LNCaP clone FGC (cell line): Measurements from ENCODE around the gene NCF2.

Experiments used
- DNase-seq: peaks from one replicate; pipeline ENCODE4 v3.0.0-alpha.2; 2011; ENCODE audit warnings: low read depth
- H3K4me3 ChIP-seq: 2 replicates; pipeline ENCODE4 v1.5.1; 2011; ENCODE audit warnings: mild to moderate bottlenecking, low read depth, low read length, control low read depth
- TF ChIP-seq, protein P1 (sequence below): IDR thresholded peaks from 2 replicates; pipeline ENCODE4 v1.5.1; 2012; ENCODE audit warnings: mild to moderate bottlenecking; ENCODE audit not compliant: control insufficient read depth, insufficient read depth; ENCODE audit errors: extremely low read depth

The NCF2 gene

DNA sequence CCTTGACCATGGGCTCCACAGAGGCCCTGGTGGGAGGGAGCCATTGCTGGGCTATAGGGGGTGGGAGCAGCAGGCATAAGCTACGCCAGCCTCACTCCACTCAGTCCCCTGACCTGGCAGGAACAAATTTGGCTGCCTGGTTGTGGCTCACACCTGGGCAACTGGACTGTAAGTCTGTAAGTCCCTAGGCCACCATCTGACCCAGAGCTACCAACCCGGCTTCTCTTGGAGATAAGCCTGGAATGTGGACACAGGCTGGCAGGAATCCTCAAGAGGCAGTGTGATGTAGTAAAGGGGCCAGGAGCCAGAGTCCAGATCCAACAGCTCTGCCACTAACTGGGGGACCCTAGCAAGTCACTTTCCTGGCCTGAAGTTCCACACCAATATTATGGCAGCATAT lies 11.4 kb downstream of the NCF2 start:
- TF ChIP-seq, protein P1, sequence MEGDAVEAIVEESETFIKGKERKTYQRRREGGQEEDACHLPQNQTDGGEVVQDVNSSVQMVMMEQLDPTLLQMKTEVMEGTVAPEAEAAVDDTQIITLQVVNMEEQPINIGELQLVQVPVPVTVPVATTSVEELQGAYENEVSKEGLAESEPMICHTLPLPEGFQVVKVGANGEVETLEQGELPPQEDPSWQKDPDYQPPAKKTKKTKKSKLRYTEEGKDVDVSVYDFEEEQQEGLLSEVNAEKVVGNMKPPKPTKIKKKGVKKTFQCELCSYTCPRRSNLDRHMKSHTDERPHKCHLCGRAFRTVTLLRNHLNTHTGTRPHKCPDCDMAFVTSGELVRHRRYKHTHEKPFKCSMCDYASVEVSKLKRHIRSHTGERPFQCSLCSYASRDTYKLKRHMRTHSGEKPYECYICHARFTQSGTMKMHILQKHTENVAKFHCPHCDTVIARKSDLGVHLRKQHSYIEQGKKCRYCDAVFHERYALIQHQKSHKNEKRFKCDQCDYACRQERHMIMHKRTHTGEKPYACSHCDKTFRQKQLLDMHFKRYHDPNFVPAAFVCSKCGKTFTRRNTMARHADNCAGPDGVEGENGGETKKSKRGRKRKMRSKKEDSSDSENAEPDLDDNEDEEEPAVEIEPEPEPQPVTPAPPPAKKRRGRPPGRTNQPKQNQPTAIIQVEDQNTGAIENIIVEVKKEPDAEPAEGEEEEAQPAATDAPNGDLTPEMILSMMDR, result no peak
- no peak overlapping the region for H3K4me3 ChIP-seq
- DNase-seq, result no peak

- DNase-seq, result no peak
- TF ChIP-seq, protein P1, result no peak
- H3K4me3 ChIP-seq, result no peak overlapping the region
Observed at GRCh38 chr1:183577897-183578465, 12.3 kb downstream of the NCF2 start.

DNA sequence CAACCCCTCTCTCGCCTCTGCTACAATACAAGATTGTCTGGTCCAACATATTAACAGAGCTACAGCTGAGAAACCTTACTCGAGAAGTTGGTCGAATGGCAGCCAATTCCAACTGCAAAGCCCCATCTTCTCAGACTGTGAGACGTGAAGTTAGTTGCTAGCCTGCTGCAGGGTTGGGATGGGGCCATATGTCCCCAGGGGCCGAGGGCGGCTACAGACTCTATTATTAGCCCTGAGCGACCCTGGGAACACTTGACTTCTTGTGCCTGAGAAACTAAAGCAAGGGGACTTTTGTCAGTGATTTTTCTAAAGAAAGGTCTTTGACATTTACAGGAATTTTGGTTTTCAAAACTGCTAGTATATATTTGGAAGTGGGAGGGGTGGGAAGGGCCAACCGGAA lies 13.7 kb downstream of the NCF2 start:
- TF ChIP-seq, protein P1, result no peak
- no peak overlapping the region for H3K4me3 ChIP-seq
- no peak for DNase-seq

DNA sequence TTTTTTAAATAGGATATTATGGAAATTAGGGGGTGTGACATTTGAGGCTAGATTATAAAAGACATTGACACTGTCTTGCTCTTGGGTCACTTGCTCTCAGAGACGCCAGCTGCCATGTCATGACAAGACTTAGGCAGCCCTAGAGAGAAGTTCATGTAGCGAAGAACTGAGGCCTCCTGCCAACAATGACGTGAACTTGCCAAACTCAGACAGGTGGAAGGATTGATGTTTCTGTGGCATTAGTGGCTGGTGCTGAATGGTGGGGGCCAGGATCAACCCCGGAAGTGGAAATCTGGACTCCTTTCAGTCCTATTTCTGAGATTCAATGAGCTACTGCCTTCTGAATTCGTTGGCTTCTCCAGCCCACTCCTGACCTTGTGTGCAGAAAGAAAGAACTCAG lies 14.7 kb downstream of the NCF2 start:
- no peak for DNase-seq
- H3K4me3 ChIP-seq, result no peak overlapping the region

GRCh38 chr1:183572721-183573120 lies 17.5 kb downstream of the NCF2 start:
- TF ChIP-seq, protein P1, result no peak
- no peak for DNase-seq
- H3K4me3 ChIP-seq, result no peak overlapping the region

More for the DNA sequence above, 14.7 kb downstream of the NCF2 start:
- TF ChIP-seq, protein P1, result no peak

- no peak overlapping the region for H3K4me3 ChIP-seq
- TF ChIP-seq, protein P1, result no peak
- no peak for DNase-seq
Observed at GRCh38 chr1:183571678-183572268, 18.5 kb downstream of the NCF2 start.

DNA sequence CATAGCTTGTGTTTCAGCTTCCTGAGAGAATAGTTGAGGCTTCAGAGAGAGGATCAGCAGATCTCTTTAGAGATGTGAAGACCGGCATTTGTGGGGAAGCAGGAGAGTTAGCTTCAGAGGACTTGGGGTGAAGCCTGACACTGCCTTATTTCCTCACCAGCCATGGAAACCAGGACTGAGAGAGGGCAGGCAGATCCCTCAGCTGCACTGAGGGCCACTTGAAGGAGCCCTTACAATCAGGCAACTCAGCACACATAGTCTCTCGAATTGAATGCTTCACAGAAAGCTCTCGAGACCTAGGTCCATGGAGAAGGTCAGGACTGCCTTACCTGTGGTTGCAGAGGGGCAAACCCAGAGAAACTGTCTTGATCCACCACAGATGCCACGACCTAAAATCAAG lies 19.8 kb downstream of the NCF2 start:
- no peak for DNase-seq
- H3K4me3 ChIP-seq, result no peak overlapping the region
- TF ChIP-seq, protein P1, result no peak
